ENCODE data around the gene PAIP1.
A peak's percentile ranks its signal among the peaks of the same experiment; 100 is the strongest.
"Not testable (repeated sequence)": the region's sequence is repeated elsewhere in the genome, so short reads cannot be mapped to it uniquely, and the experiment has no call there.

PAIP1 gene

GRCh38 chr5:43520615-43521014, 36.3 kb downstream of the PAIP1 start:
- DNase-seq (ENCODE audit: low read depth, low spot score): no peak

GRCh38 chr5:43515678-43516048, 41.2 kb downstream of the PAIP1 start:
- DNase-seq (ENCODE audit: low read depth, low spot score): no peak

GRCh38 chr5:43514816-43515677, 41.8 kb downstream of the PAIP1 start, which contains the start of gene C5orf34:
Gene C5orf34 (minus strand): TSS chr5:43515148. CDS start chr5:43509339, 5,809 bp downstream.
- DNase-seq (ENCODE audit: low read depth, low spot score): peak; percentile 89

GRCh38 chr5:43514471-43514815, 42.4 kb downstream of the PAIP1 start:
- DNase-seq (ENCODE audit: low read depth, low spot score): no peak

- no peak for DNase-seq (ENCODE audit: low read depth, low spot score)
Observed at GRCh38 chr5:43514025-43514424, 42.9 kb downstream of the PAIP1 start.

- not testable (repeated sequence) for DNase-seq (ENCODE audit: low read depth, low spot score)
Observed at GRCh38 chr5:43511062-43511461, 45.8 kb downstream of the PAIP1 start.

- no peak for DNase-seq (ENCODE audit: low read depth, low spot score)
Observed at GRCh38 chr5:43498581-43498980, 58.3 kb downstream of the PAIP1 start.

DNA sequence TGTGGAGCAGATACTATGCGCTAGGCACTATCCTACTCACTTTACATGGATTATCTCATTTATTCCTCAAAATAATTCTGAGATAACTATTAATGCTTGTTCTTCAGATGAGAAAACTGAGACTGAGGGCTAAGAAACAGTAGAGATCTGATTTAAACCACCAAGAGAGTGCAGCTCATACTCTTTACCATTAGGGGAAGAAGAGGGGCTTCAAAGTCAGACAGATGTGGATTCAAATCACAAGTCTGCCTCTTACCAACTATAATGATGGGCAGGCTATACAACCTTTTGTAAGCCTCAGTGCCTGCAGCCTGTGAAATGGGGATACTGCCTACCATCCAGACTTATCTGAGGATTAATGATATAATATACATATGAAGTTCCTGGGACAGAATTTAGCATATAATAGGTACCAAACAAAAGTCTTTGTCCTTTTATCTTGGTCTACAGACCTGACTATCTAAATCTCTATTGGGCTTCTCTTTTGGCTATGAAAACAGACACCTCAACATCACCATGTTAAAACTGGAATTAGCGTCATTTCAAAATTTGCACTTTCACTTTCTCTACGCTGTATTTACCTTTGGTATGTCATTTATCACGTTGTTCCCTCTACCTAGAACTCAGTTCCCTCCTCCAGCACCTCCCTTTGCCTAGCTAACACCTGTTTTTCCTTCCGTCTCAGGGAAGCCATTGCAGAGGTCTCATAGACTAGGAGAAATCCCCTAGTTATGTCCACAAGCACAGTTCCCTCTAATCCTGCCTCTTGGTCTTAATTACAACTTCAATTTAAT, 59.4 kb downstream of the PAIP1 start:
- DNase-seq (ENCODE audit: low read depth, low spot score): no peak

DNA sequence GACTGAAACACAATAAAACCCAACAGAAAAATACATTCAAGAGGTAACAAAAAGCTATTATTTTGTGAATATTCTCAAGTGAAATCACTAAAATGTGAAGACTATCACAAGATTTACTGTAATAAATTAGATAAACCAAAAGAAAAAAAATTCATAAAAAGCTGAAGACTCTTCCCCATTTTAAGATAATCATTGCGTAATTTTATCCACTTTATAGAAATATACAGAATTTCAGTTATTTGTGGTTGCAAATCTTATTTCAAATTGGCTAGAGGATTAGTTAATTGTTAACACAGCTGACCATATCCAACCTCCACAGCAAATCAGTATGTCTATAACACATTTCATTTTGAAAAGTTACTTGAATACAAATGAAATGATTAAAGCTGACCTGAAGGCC, 65.6 kb downstream of the PAIP1 start:
- no peak for DNase-seq (ENCODE audit: low read depth, low spot score)

DNA sequence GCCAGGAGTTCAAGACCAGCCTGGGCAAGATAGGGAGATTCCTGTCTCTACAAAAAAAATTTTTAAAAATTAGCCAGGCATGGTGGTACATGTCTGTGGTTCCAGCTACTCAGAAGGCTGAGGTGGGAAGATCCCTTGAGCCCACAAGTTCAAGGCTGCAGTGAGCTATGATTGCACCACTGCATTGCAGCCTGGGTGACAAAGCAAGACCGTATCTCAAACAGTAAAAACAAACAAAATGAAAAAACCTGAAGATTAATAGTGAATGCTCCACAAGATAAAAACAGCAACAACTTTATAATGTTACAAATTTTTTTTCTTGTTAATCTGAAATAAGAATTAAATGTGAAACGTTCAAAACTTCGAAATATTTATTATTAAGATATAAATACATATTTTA, 70.5 kb downstream of the PAIP1 start:
- DNase-seq (ENCODE audit: low read depth, low spot score): no peak

DNA sequence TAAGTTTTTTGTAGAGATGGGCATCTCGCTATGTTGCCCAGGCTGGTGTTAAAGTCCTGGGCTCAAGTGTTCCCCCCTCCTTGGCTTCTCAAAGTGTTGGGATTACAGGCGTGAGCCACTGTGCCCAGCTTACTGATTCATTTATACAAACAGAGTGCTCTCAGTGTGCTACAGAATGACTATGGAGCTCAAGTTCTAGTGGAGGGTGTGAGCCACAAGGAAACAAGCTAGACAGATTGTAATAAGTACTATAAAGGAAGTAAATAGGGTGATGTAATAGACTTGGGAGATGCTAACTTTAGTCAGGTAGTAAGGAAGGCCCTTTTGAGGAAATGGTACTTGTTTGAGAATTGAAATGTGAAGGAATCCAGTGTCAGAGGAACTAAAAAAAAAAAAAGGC, 71.5 kb downstream of the PAIP1 start:
- no peak for DNase-seq (ENCODE audit: low read depth, low spot score)

- DNase-seq (ENCODE audit: low read depth, low spot score): peak; percentile 26
Observed at GRCh38 chr5:43484106-43484849, 72.6 kb downstream of the PAIP1 start.

DNA sequence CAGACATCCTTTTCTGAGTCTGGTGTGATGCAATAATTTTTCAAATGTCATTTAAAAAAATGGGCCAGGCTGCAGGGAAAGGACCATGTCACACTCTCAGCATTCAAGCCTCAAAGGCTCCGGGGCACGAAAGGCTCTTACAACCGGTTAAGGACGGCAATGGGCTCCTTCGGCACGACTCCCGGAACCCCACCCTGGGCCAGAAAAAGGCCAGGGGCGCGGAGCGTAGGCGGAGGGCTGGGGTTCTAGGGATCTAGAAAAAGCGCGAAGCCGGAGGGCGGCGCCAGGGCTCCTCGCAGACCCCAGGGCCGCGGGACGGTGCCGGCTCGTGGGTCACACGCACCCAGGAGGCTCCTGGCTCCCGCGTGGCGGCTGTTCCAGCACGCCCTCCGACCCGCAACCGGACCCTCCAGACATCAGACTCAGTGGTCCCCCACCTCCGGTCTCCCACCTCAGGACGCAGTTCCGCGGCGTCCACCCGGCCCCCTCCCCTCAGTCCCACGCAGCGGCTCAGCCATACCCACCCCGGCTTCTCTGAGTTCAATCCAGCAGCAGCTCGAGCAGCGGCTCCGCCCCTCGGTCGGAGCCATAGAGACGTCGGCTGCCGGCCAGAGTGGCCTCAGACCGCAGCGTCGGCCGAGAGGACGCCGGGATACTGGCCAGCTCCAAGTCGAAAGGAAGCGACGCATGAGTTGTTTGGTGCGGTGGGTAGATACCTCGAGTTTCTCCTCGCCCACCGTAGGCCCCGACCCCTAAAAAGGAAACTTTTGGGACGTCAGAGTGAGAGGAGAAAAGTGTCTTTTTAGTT, 73.4 kb downstream of the PAIP1 start, which contains the start of gene TMEM267:
TSS of gene TMEM267 (minus strand) at position 568 of the 808 bp plus-strand sequence. CDS start 29,896 bp downstream, outside the sequence.
- peak; percentile 80 for DNase-seq (ENCODE audit: low read depth, low spot score)

DNA sequence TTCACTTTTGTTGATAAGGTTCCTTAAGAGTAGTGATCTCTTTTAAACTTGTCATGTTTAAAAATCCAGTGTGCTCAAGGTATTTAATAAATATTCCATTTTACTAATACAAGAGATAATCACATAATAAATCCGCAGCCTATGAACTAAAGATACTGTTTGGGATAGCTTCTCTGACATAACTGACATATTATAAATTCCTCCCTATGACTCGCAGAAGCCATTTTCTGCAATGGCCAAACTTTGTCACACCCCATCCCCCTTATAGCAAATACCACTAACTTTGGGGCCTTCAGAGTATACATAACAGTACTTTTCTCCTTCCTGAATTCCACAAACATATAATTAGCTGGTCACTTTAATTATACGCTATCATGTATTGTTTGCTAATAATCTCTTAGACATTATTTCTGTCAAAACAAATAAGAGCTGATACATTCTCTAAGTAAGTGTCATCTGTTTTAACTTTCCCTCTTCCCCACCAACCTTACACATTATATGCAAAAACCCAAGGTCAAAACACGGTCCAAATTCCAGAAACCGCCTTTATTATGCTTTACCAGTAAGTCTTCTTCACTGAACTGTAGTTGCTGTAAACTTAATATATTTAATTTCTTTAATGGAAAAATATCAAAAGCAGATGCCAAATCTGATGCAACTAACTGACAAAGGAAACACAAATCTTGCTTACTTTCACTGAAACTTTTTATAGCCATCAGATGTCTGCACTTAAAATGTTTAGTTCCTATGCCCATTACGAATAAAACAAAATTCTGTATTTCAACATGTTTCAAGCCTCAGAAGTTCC, 74.2 kb downstream of the PAIP1 start:
- DNase-seq (ENCODE audit: low read depth, low spot score): no peak
